A549 (cell line): Measurements from ENCODE around the gene TRPM6. TPM values are rescaled to one million over a fixed set of nuclear protein-coding genes. Genes with fewer than 3 reads are reported as not detected.

Experiments used
- ATAC-seq, 2 experiments: fragments of 200-7000 bp in 1 of 2; fragments of >200 bp in 1 of 2; cut with Nextera tagmentation in 1 of 2; cut with Tn5 transposase in 1 of 2; 3 replicates each; pipeline versions ENCODE4 v1.8.0 to v1.9.1; 2018 to 2020; ENCODE audit warnings: mild to moderate bottlenecking in 1 of 2, moderate library complexity in 1 of 2
- CTCF ChIA-PET: fragments of 300-600 bp; sonication (Branson Sonifier 250); formaldehyde crosslinking; extraction: SDS; loops from one replicate; lab custom pipeline; 2021; ENCODE audit warnings: antibody characterized with exemption, inconsistent platforms; lab: Yijun Ruan, JAX
- POLR2A ChIA-PET: fragments of 350-600 bp; formaldehyde crosslinking; extraction: SDS; loops from one replicate; lab custom pipeline; 2021; ENCODE audit warnings: antibody characterized with exemption, inconsistent platforms; lab: Yijun Ruan, JAX
- DNase-seq, 2 experiments: peaks; one replicate each; pipeline versions ENCODE4 v3.0.0 to v3.0.0-alpha.2; 2011 to 2016; ENCODE audit warnings: low read depth in 1 of 2, low spot score in 1 of 2
- FAIRE-seq: peaks from 2 replicates; lab custom pipeline; 2011; peaks lifted over from hg19 to GRCh38; lab: Jason Lieb, UNC
- H3K27ac ChIP-seq, 2 experiments: fragments of >200 bp; sonication (Bioruptor Twin); formaldehyde crosslinking; 3 replicates each; pipeline ENCODE4 v1.5.1; 2016 to 2017
- H3K4me1 ChIP-seq: fragments of >200 bp; sonication (Bioruptor Twin); formaldehyde crosslinking; 3 replicates; pipeline ENCODE4 v1.6.1; 2016
- H3K4me2 ChIP-seq: fragments of >200 bp; sonication (Bioruptor Twin); formaldehyde crosslinking; 3 replicates; pipeline ENCODE4 v1.6.1; 2016
- H3K4me3 ChIP-seq: fragments of >200 bp; sonication (Bioruptor Twin); formaldehyde crosslinking; 3 replicates; pipeline ENCODE4 v1.5.1; 2016
- H3K9me3 ChIP-seq: fragments of >200 bp; sonication (Bioruptor Twin); formaldehyde crosslinking; 3 replicates; pipeline ENCODE4 v1.6.1; 2016
- CHD2 ChIP-seq: fragments of 150-350 bp; IDR thresholded peaks from 2 replicates; pipeline ENCODE4 v1.6.1; 2014; ENCODE audit warnings: low read length; ENCODE audit not compliant: partially characterized antibody
- CTCF ChIP-seq: fragments of >200 bp; sonication (Bioruptor Twin); formaldehyde crosslinking; IDR thresholded peaks from 3 replicates; pipeline ENCODE4 v1.5.1; 2016
- HEYL ChIP-seq: fragments of 250-450 bp; sonication (Bioruptor Pico); IDR thresholded peaks from 2 replicates; pipeline ENCODE4 v1.8.0; 2021; ENCODE audit warnings: mild to moderate bottlenecking, moderate library complexity
- HMGXB4 ChIP-seq: fragments of 250-450 bp; sonication (Bioruptor Pico); IDR thresholded peaks from 2 replicates; pipeline ENCODE4 v1.5.0; 2021; ENCODE audit warnings: mild to moderate bottlenecking, moderate library complexity, borderline replicate concordance
- NFE2L2 ChIP-seq: fragments of 150-350 bp; conservative IDR thresholded peaks from 2 replicates; pipeline ENCODE4 v1.6.1; 2014; ENCODE audit warnings: low read length
- PHF8 ChIP-seq: fragments of 200-600 bp; sonication (generic); IDR thresholded peaks from 2 replicates; pipeline ENCODE4 v1.6.1; 2016; ENCODE audit warnings: low read depth, mild to moderate bottlenecking, antibody characterized with exemption, moderate library complexity, borderline replicate concordance
- RAD21 ChIP-seq, 2 experiments: fragments of >200 bp in 1 of 2; sonication (Bioruptor Twin) in 1 of 2; formaldehyde crosslinking in 1 of 2; IDR thresholded peaks in 1 of 2; conservative IDR thresholded peaks in 1 of 2; 2 replicates in 1 of 2; 3 replicates in 1 of 2; pipeline ENCODE4 v1.6.1; 2012 to 2018; ENCODE audit warnings: inconsistent platforms in 1 of 2
- RARB ChIP-seq: fragments of 250-450 bp; sonication (Bioruptor Pico); IDR thresholded peaks from 2 replicates; pipeline ENCODE4 v1.8.0; 2021; ENCODE audit warnings: mild to moderate bottlenecking, moderate library complexity
- RNF2 ChIP-seq: fragments of 200-600 bp; sonication (generic); IDR thresholded peaks from 2 replicates; pipeline ENCODE4 v1.6.1; 2016; ENCODE audit warnings: low read depth, mild to moderate bottlenecking, antibody characterized with exemption, moderate library complexity, borderline replicate concordance
- SMC3 ChIP-seq: fragments of >200 bp; sonication (Bioruptor Twin); formaldehyde crosslinking; IDR thresholded peaks from 3 replicates; pipeline ENCODE4 v1.6.1; 2018; ENCODE audit warnings: inconsistent platforms
- TP53 ChIP-seq: fragments of 250-450 bp; sonication (Bioruptor Pico); IDR thresholded peaks from 2 replicates; pipeline ENCODE4 v1.5.0; 2021; ENCODE audit warnings: mild to moderate bottlenecking, moderate library complexity
- WGBS: methylation state at CpG from one replicate; pipeline ENCODE4 v1.1.6; 2017; ENCODE audit errors: missing lambda C conversion rate; 5-methylcytosine and 5-hydroxymethylcytosine counted together
- polyA plus RNA-seq, 4 experiments: library from polyadenylated mRNA; depleted of rRNA in 3 of 4; stranded (reverse); fragments of >200 nt; fragmentation: RNase III in 1 of 4; extraction: RNeasy Plus Mini Kit Qiagen cat#74134 plus additional on column Dnase treatment in 1 of 4; gene quantifications; 2 replicates in 3 of 4; 3 replicates in 1 of 4; pipeline ENCODE4 v1.2.3, GENCODE V29; 2011 to 2017
- TF ChIP-seq, protein P1 (sequence below): fragments of 450-650 bp; IDR thresholded peaks from 2 replicates; pipeline ENCODE4 v1.6.1; 2014; ENCODE audit warnings: antibody characterized with exemption
- TF ChIP-seq, protein P2 (sequence below): fragments of >200 bp; sonication (Bioruptor Twin); formaldehyde crosslinking; IDR thresholded peaks from 3 replicates; pipeline ENCODE4 v1.6.1; 2016

Gene TRPM6
- polyA plus RNA-seq, 2 of the 4 experiments (the other 2 are of a cell fraction) = 1.5 to 2.1 TPM

GRCh38 chr9:74775396-74775795 lies 112.3 kb downstream of the TRPM6 start:
- Histone ChIP-seq H3K4me1 (no peaks in the 10 kb centered on the region), H3K4me2 (no peak overlapping the region), H3K27ac (no peak overlapping the region), H3K9me3 (no peaks in the 10 kb centered on the region), H3K4me3 (no peak overlapping the region)
- FAIRE-seq (no peak), ATAC-seq (no peak), DNase-seq (no peak)
- ChIA-PET POLR2A (interaction anchor here (2.9 kb wide), 1 partner anchor 253 kb away, joined by 8 read pairs; the partner anchor contains the start of gene CARNMT1), CTCF (interaction anchor here (1.0 to 12.9 kb wide), 28 partner anchors 8 to 307 kb away, joined by 3 to 304 read pairs (median 6); partner anchors contain the start of genes C9orf40, CARNMT1, NMRK1 and OSTF1)
- TF ChIP-seq, protein P1, sequence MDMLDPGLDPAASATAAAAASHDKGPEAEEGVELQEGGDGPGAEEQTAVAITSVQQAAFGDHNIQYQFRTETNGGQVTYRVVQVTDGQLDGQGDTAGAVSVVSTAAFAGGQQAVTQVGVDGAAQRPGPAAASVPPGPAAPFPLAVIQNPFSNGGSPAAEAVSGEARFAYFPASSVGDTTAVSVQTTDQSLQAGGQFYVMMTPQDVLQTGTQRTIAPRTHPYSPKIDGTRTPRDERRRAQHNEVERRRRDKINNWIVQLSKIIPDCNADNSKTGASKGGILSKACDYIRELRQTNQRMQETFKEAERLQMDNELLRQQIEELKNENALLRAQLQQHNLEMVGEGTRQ = 0 out of 2 replicates have a peak, but pooled peaks have one; percentile 24
- TF ChIP-seq SMC3 = no peak
- no peak for TF ChIP-seq PHF8
- WGBS = 69% methylated on average over 5 of the region's 5 CpGs

GRCh38 chr9:74773886-74774479 lies 113.7 kb downstream of the TRPM6 start:
- H3K4me3 ChIP-seq = no peak overlapping the region
- DNase-seq = peak; percentile 65 to 81
- peak; percentile 94 for TF ChIP-seq CTCF
- TF ChIP-seq PHF8 = no peak
- TF ChIP-seq RAD21 (conservative IDR thresholded peaks at IDR 0.05 in 1 of 2, IDR thresholded peaks at IDR 0.05 in 1 of 2) = peak; percentile 91 to 94
- no peak for TF ChIP-seq CHD2
- TF ChIP-seq SMC3 = peak; percentile 84
- TF ChIP-seq RNF2 = no peak
- CTCF ChIA-PET = interaction anchor here (0.6 to 12.9 kb wide), 65 partner anchors 10 to 1546 kb away, joined by 3 to 304 read pairs (median 5); partner anchors contain the start of genes C9orf40, CARNMT1, NMRK1 and OSTF1
- ATAC-seq = peak; percentile 37 to 66; a peak in 4 of 6 replicates
- H3K4me2 ChIP-seq = no peak overlapping the region
- 7% methylated on average over 8 of the region's 8 CpGs for WGBS
- no peak overlapping the region for H3K27ac ChIP-seq
- no peaks in the 10 kb centered on the region for H3K4me1 ChIP-seq
- POLR2A ChIA-PET = interaction anchor here (0.9 to 2.9 kb wide), 3 partner anchors 180 to 314 kb away, joined by 3 to 8 read pairs (median 4); partner anchors contain the start of genes CARNMT1, NMRK1 and OSTF1
- no peaks in the 10 kb centered on the region for H3K9me3 ChIP-seq
- FAIRE-seq = peak; percentile 49

GRCh38 chr9:74772121-74772520 lies 115.6 kb downstream of the TRPM6 start:
- ChIA-PET POLR2A (interaction anchor here (0.5 kb wide), 1 partner anchor 290 kb away, joined by 3 read pairs; no protein-coding TSS in a partner anchor), CTCF (interaction anchor here (1.4 to 12.9 kb wide), 13 partner anchors 9 to 311 kb away, joined by 3 to 304 read pairs (median 33); partner anchors contain the start of genes C9orf40, CARNMT1, NMRK1 and OSTF1)
- FAIRE-seq (no peak), ATAC-seq (no peak)
- H3K9me3 ChIP-seq = no peaks in the 10 kb centered on the region
- WGBS = 77% methylated on average over 4 of the region's 4 CpGs
- H3K4me2 ChIP-seq = no peak overlapping the region
- TF ChIP-seq HEYL (CRISPR knock-in tag) (no peak), RNF2 (no peak), NFE2L2 (no peak), RARB (CRISPR knock-in tag) (no peak), HMGXB4 (CRISPR knock-in tag) (no peak), TP53 (no peak)
- TF ChIP-seq, protein P2, sequence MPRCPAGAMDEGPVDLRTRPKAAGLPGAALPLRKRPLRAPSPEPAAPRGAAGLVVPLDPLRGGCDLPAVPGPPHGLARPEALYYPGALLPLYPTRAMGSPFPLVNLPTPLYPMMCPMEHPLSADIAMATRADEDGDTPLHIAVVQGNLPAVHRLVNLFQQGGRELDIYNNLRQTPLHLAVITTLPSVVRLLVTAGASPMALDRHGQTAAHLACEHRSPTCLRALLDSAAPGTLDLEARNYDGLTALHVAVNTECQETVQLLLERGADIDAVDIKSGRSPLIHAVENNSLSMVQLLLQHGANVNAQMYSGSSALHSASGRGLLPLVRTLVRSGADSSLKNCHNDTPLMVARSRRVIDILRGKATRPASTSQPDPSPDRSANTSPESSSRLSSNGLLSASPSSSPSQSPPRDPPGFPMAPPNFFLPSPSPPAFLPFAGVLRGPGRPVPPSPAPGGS = no peak
- TF ChIP-seq, all 56 proteins: peak for 0
- Histone ChIP-seq H3K4me1 (no peaks in the 10 kb centered on the region), H3K27ac (no peak overlapping the region), H3K4me3 (no peak overlapping the region)
- no peak for DNase-seq
